A673 (cell line): ENCODE measurements around the gene DNAJB6. TPM values are rescaled to one million over a fixed set of nuclear protein-coding genes. Genes with fewer than 3 reads are reported as not detected.

Experiments used
- BruUV-seq: library from RNA; stranded (reverse); fragments of 400-500 nt; replicated peaks from 2 replicates; lab custom pipeline; 2021; lab: Mats Ljungman, UMichigan
- CTCF ChIA-PET: fragments of 300-600 bp; sonication (Branson Sonifier 250); formaldehyde crosslinking; loops from one replicate; lab custom pipeline; 2022; ENCODE audit warnings: antibody characterized with exemption; lab: Charles Lee
- POLR2A ChIA-PET: fragments of 300-600 bp; sonication (Branson Sonifier 250); formaldehyde crosslinking; loops from one replicate; lab custom pipeline; 2022; ENCODE audit warnings: antibody characterized with exemption; ENCODE audit not compliant: low non-redundant PET; lab: Charles Lee
- DNase-seq: peaks from one replicate; pipeline ENCODE4 v3.0.0-alpha.2; 2015; ENCODE audit warnings: low spot score
- H3K27ac ChIP-seq: fragments of 200-600 bp; sonication (generic); 2 replicates; pipeline ENCODE4 v1.5.1; 2016; ENCODE audit warnings: mixed run types, low read depth, mild to moderate bottlenecking, mixed read lengths, antibody characterized with exemption, low read length; ENCODE audit not compliant: poor library complexity, severe bottlenecking
- H3K27me3 ChIP-seq: fragments of 200-600 bp; sonication (generic); replicated peaks from 2 replicates; pipeline ENCODE4 v1.6.1; 2017; ENCODE audit warnings: mixed run types, low read depth, mild to moderate bottlenecking, mixed read lengths, antibody characterized with exemption, low read length; ENCODE audit not compliant: insufficient read depth, poor library complexity
- H3K36me3 ChIP-seq: fragments of 200-600 bp; sonication (generic); 2 replicates; pipeline ENCODE4 v1.6.1; 2016; ENCODE audit warnings: mixed run types, mild to moderate bottlenecking, mixed read lengths, antibody characterized with exemption, low read length; ENCODE audit not compliant: insufficient read depth, poor library complexity, severe bottlenecking
- H3K4me1 ChIP-seq: fragments of 200-600 bp; sonication (generic); 2 replicates; pipeline ENCODE4 v1.6.1; 2017; ENCODE audit warnings: mixed run types, mild to moderate bottlenecking, mixed read lengths, antibody characterized with exemption, low read length; ENCODE audit not compliant: insufficient read depth, poor library complexity, severe bottlenecking
- H3K4me3 ChIP-seq: fragments of 200-600 bp; sonication (generic); 2 replicates; pipeline ENCODE4 v1.5.1; 2016; ENCODE audit warnings: low read depth, mixed run types, mild to moderate bottlenecking, mixed read lengths, low read length; ENCODE audit not compliant: poor library complexity, severe bottlenecking
- H3K9me3 ChIP-seq: fragments of 200-600 bp; sonication (generic); 2 replicates; pipeline ENCODE4 v1.6.1; 2016; ENCODE audit warnings: mixed run types, low read depth, mild to moderate bottlenecking, mixed read lengths, antibody characterized with exemption, low read length; ENCODE audit not compliant: poor library complexity, severe bottlenecking
- EZH2 ChIP-seq: fragments of 200-600 bp; sonication (generic); IDR thresholded peaks from 2 replicates; pipeline ENCODE4 v1.6.1; 2017; ENCODE audit warnings: borderline replicate concordance, low read depth, mild to moderate bottlenecking, mixed read lengths, antibody characterized with exemption, low read length; ENCODE audit not compliant: poor library complexity, severe bottlenecking
- intact Hi-C: fragments of 100-400 bp; cut with micrococcal nuclease; formaldehyde crosslinking; loops from one replicate; pipeline ENCODE4 v1.10.0; 2022; ENCODE audit not compliant: unreplicated experiment
- total RNA-seq: library from RNA; stranded (reverse); gene quantifications from 2 replicates; pipeline ENCODE4 v1.2.3, GENCODE V29; 2021
- TF ChIP-seq, protein P1 (sequence below): fragments of 300-800, 200-600 bp; sonication (generic); conservative IDR thresholded peaks from 2 replicates; pipeline ENCODE4 v1.5.1; 2017; ENCODE audit warnings: low read depth, mild to moderate bottlenecking, antibody characterized with exemption, low read length, moderate library complexity, mixed read lengths

DNAJB6 gene
- total RNA-seq, 1 experiment from 2014 or later = 146 TPM

GRCh38 chr7:157439761-157440160 lies 103.0 kb downstream of the DNAJB6 start:
- no peak for DNase-seq
- H3K9me3 ChIP-seq = no peaks in the 10 kb centered on the region
- intact Hi-C loops = no loop called here
- no peak overlapping the region for H3K4me3 ChIP-seq
- CTCF ChIA-PET = interaction anchor here (1.1 kb wide), 1 partner anchor 201 kb away, joined by 5 read pairs; no protein-coding TSS in a partner anchor
- H3K36me3 ChIP-seq = no peaks in the 10 kb centered on the region
- H3K27ac ChIP-seq = no peak overlapping the region
- H3K4me1 ChIP-seq = no peaks in the 10 kb centered on the region
- TF ChIP-seq, protein P1, sequence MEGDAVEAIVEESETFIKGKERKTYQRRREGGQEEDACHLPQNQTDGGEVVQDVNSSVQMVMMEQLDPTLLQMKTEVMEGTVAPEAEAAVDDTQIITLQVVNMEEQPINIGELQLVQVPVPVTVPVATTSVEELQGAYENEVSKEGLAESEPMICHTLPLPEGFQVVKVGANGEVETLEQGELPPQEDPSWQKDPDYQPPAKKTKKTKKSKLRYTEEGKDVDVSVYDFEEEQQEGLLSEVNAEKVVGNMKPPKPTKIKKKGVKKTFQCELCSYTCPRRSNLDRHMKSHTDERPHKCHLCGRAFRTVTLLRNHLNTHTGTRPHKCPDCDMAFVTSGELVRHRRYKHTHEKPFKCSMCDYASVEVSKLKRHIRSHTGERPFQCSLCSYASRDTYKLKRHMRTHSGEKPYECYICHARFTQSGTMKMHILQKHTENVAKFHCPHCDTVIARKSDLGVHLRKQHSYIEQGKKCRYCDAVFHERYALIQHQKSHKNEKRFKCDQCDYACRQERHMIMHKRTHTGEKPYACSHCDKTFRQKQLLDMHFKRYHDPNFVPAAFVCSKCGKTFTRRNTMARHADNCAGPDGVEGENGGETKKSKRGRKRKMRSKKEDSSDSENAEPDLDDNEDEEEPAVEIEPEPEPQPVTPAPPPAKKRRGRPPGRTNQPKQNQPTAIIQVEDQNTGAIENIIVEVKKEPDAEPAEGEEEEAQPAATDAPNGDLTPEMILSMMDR = no peak
- TF ChIP-seq EZH2 = no peak
- POLR2A ChIA-PET = no interaction called here
- no TSS peak for BruUV-seq
- H3K27me3 ChIP-seq = peaks cover 8% of the 10 kb centered on the region

DNA sequence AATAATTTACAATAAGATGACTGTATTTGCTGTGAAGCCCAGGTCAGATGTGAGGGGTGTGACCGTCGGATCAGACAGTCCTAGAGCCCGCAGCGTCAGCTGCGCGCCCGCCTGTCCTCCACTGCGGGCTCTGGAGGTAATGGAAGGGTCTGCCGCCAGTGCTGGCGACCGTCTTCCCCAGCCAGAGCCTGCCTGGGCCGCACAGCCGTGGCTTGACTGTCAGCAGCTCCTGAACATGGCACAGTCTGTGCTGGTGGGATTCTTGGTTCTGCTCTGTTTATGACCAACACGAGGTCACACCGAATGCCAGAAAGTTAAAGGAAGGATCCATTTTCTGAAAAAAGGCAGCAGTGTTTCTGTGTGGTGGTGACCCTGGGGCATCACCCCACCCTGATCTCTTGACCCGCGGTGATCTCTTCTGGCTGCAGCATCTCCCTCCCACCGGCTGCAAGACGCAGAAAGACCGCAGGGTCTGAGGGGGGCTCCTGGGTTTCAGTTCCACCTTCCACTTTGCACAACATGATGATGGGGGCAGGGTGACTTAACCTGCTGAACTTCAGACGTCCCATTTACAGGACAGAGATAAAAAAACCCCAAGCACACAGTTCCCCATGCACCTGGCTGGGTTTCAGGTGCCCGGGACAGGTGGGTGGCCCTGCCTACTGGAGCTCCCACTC lies 103.7 kb downstream of the DNAJB6 start:
- no peaks in the 10 kb centered on the region for H3K4me1 ChIP-seq
- H3K27me3 ChIP-seq = peaks cover 8% of the 10 kb centered on the region
- H3K9me3 ChIP-seq = no peaks in the 10 kb centered on the region
- no peak overlapping the region for H3K27ac ChIP-seq
- no TSS peak for BruUV-seq
- H3K4me3 ChIP-seq = no peak overlapping the region
- TF ChIP-seq, protein P1 = no peak
- TF ChIP-seq EZH2 = no peak
- intact Hi-C loops = no loop called here
- DNase-seq = no peak
- ChIA-PET CTCF (interaction anchor here (1.1 kb wide), 1 partner anchor 202 kb away, joined by 5 read pairs; no protein-coding TSS in a partner anchor), POLR2A (no interaction called here)
- H3K36me3 ChIP-seq = no peaks in the 10 kb centered on the region

- H3K36me3 ChIP-seq = no peaks in the 10 kb centered on the region
Measured at GRCh38 chr7:157441023-157441399, 104.2 kb downstream of the DNAJB6 start.

More at GRCh38 chr7:157441023-157441399, 104.2 kb downstream of the DNAJB6 start:
- H3K27ac ChIP-seq = no peak overlapping the region
- DNase-seq = no peak
- intact Hi-C loops = no loop called here
- ChIA-PET CTCF (interaction anchor here (1.1 kb wide), 1 partner anchor 202 kb away, joined by 5 read pairs; no protein-coding TSS in a partner anchor), POLR2A (no interaction called here)
- BruUV-seq = no TSS peak
- no peaks in the 10 kb centered on the region for H3K4me1 ChIP-seq
- H3K27me3 ChIP-seq = peaks cover 8% of the 10 kb centered on the region
- no peak overlapping the region for H3K4me3 ChIP-seq
- TF ChIP-seq EZH2 = no peak
- TF ChIP-seq, protein P1 = no peak
- H3K9me3 ChIP-seq = no peaks in the 10 kb centered on the region
